KBM-7 (cell line): ENCODE data around the gene KCNJ12.
"Not testable (repeated sequence)": the region's sequence is repeated elsewhere in the genome, so short reads cannot be mapped to it uniquely, and the experiment has no call there.

Experiments used
- DNase-seq: peaks from one replicate; pipeline ENCODE4 v3.0.0-alpha.2; 2015
- in situ Hi-C: fragments of 300-500 bp; cut with MboI; formaldehyde crosslinking; loops from 2 replicates; pipeline ENCODE4 v1.14.3; 2020; ENCODE audit warnings: low sequenced_read_pairs, low pct_unique_long_range_greater_than_20kb, mixed read lengths

The KCNJ12 gene

DNA sequence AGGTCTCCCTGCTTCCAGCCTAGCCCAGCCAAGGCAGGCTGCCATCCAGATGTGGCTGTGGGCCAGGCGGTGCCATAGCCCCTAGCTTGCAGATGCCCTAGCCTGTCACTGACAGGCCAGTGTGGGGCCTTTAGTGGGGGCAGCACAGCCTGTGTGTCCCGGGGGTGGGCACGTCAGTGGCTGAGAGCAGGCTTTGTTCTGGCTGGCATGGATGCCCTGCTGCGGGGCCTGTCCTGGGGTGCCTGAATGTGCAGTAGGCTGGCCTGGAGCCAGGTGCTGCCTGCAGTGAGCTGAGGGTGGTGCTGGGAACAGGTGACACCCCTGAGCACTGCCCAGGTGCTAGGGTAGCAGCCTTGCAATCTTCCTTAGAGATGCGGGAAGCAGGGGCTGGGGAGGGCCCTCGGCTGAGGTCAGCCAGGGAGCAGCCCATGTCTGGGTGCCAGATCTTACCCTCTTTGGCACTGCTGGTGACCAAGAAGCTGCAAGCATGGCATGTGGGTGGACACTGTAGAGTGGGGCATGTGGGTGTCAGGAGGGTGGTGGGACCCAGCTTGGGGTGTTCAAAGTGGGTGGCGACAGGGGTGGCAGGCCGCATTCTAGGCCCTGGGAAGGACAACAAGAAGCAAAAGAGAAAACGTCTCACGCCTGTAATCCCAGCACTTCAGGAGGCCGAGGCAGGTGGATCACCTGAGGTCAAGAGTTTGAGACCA is 37.6 kb downstream of the KCNJ12 start:
- DNase-seq, in situ Hi-C loops: not testable (repeated sequence)

- DNase-seq, in situ Hi-C loops: not testable (repeated sequence)
Measured at GRCh38 chr17:21414616-21415015, 38.5 kb downstream of the KCNJ12 start.

- DNase-seq = not testable (repeated sequence)
Measured at GRCh38 chr17:21415166-21415990, 39.2 kb downstream of the KCNJ12 start.

DNA sequence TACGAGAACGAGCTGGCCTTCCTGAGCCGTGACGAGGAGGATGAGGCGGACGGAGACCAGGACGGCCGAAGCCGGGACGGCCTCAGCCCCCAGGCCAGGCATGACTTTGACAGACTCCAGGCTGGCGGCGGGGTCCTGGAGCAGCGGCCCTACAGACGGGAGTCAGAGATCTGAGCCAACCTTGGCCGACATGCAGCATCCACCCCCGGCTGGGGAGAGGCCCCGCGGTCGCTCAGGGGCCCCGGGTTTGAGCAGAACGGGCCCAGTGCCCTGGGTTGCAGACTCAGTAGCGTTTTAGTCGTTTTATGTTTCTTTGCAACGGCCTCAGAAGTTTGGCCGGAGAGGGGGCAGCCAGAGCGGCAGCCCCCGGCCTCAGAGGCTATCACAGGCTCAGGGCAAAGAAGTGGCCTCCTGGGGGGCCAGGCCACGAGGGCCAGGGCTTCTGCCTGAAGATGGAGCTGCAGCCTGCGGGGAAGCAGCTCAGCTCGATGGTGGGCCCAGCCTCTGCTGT is 40.4 kb downstream of the KCNJ12 start:
- DNase-seq, in situ Hi-C loops: not testable (repeated sequence)

More at GRCh38 chr17:21415166-21415990, 39.2 kb downstream of the KCNJ12 start:
- in situ Hi-C loops = not testable (repeated sequence)

GRCh38 chr17:21417349-21417748 is 41.2 kb downstream of the KCNJ12 start:
- in situ Hi-C loops, DNase-seq: not testable (repeated sequence)

- DNase-seq = no peak
- in situ Hi-C loops = no loop called here
Measured at GRCh38 chr17:21417921-21418320, 41.8 kb downstream of the KCNJ12 start.

GRCh38 chr17:21418446-21419298 is 42.5 kb downstream of the KCNJ12 start:
- in situ Hi-C loops = no loop called here
- no peak for DNase-seq

- in situ Hi-C loops = loop anchor here (5.0 kb wide), 1 partner anchor 288 kb away; no protein-coding TSS in a partner anchor
- no peak for DNase-seq
Measured at GRCh38 chr17:21419299-21420239, 43.4 kb downstream of the KCNJ12 start.

GRCh38 chr17:21420503-21421090 is 44.4 kb downstream of the KCNJ12 start:
- in situ Hi-C loops = loop anchor here (5.0 kb wide), 1 partner anchor 287 kb away; no protein-coding TSS in a partner anchor
- DNase-seq = not testable (repeated sequence)

DNA sequence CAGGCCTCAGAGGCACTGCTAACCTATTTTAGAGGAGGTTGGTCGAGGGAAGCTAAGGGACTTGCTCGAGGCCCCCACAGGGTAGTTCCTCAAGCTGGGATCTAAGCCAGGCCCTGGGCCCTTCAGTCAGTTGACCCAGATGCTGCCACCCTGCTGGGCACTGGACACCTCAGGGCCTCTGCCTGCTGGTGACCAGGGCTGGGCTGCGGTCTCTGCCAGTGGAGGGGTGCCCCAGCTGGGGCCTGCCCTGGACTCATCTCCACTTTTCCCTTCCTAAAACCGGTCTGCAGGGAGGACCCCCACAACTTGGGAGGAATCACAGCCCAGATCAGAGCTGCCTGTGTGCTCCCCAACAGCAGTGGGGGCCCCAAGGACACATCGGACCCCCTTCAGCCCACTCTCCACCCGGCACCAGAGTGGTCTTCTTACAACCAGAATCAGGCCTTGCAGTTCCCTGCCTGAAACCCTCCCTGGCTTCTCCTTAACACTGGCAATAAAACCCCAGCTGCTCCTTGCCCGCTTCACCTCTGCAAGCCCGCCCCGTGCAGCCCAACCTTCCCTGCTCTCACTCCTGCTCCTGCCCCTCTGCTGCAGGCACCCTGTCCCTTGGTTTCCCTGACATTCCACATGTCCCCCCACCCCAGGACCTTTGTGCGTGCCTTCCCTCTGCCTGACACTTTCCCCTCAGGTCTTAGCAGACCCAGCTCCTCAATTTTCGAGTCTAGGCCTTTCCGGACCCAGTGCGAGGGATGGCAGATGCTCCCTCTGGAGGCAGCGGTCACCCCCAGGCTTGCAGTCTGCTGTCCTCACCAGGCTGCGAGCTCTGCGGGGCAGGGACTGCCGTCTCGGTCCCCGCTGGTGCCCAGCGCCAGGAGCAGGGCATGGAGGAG is 45.5 kb downstream of the KCNJ12 start:
- in situ Hi-C loops = loop anchor here (5.0 kb wide), 1 partner anchor 286 kb away; no protein-coding TSS in a partner anchor
- not testable (repeated sequence) for DNase-seq

DNA sequence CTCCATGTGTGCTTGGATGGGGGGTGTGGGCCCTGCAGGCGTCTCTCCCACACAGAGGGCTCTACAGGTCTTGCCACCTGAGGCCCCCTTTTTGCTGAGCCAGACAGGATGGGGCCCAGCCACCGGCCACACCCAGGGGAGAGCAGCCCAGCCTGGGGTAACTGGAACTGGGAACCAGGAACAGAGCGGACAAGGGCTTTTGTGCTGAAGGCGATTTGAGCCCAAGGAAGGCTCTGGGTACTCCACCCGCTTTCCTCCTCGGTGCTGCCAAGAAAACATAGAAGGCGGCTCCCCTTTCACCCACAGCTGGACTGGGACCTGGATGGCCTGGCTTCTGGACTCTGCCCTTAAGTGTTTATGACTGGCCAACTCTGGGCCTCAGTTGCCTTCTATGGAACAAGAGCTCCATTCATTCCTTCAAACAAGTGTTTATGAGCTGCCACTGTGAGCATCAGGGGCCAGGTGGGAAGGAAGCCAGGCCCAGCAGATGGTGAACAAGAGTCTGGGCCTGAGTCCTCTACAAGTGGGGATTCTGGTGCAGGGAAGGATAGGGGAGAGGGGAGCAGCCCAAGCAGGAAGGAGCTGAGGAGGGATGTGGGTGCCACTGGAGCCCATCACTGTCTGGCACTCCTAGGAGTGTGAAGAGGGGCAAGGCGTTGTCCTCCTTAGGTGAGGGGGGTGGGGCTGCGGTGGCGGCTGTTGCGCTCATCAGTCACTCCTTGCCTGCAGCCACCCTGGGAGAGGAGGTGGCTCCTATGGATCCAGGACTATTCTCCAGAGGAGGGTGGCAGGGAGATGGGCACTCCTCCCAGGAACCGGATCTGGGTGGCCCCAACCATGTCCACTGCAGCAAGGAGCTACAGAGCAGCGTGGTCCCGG is 46.4 kb downstream of the KCNJ12 start:
- not testable (repeated sequence) for DNase-seq
- in situ Hi-C loops = loop anchor here (5.0 kb wide), 1 partner anchor 285 kb away; no protein-coding TSS in a partner anchor

- DNase-seq = not testable (repeated sequence)
- in situ Hi-C loops = loop anchor here (5.0 kb wide), 1 partner anchor 284 kb away; no protein-coding TSS in a partner anchor
Measured at GRCh38 chr17:21423190-21423493, 47.0 kb downstream of the KCNJ12 start.

GRCh38 chr17:21424697-21425096 is 48.5 kb downstream of the KCNJ12 start:
- in situ Hi-C loops = loop anchor here (5.0 kb wide), 1 partner anchor 283 kb away; no protein-coding TSS in a partner anchor

DNA sequence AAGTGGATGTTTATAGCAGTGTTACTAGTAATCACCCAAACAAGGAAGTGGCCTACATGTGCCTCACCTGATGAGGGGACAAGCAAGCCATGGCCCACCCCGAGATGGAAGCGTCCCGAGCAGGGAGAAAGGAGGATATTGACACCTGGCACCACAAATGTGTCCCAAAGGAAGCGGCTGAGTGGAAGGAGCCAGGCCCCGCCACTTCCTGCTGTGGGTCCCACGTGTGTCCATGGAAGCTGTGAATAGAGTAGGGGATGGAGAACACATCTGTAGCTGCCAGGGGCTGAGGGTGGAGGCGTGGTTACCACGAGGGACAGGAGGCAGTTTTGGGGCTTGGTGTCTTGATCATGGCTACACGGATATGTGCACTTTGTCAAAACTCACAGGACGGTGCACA is 49.2 kb downstream of the KCNJ12 start:
- DNase-seq = no peak
- in situ Hi-C loops = no loop called here

More at GRCh38 chr17:21424697-21425096, 48.5 kb downstream of the KCNJ12 start:
- DNase-seq = not testable (repeated sequence)

DNA sequence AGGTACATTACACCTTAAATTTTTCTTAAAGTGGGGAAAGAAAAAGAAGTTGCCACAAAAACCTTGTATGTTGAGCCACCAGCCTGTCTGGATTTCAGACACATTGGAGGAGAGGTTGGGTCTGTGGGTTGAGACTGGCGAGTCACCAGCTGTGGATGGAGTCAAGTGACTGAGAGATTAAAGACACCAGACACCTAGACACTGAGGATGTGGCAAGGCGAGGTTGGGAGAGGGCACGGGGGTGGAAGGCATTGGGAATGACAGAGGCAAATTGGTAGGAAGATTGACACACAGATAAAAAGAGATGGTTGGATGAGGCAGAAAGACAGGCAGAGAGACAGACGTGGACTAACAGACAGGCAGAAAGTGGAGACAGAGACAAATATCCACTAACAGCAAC is 49.6 kb downstream of the KCNJ12 start:
- in situ Hi-C loops = no loop called here
- DNase-seq = no peak

GRCh38 chr17:21426246-21426645 is 50.1 kb downstream of the KCNJ12 start:
- DNase-seq, in situ Hi-C loops: not testable (repeated sequence)
